Kidney glomerular epithelial cell (primary cell): Measurements from ENCODE around the gene CLSTN2.
A peak's percentile ranks its signal among the peaks of the same experiment; 100 is the strongest.

Source experiments
- DNase-seq: peaks from one replicate; lab custom pipeline; 2025; lab: John Stamatoyannopoulos, UW

CLSTN2 gene

GRCh38 chr3:140423146-140423545, 488.2 kb downstream of the CLSTN2 start:
- DNase-seq = no peak

GRCh38 chr3:140423574-140423973, 488.6 kb downstream of the CLSTN2 start:
- peak; percentile 40 for DNase-seq

GRCh38 chr3:140424211-140424610, 489.2 kb downstream of the CLSTN2 start:
- DNase-seq = no peak

GRCh38 chr3:140424726-140425125, 489.7 kb downstream of the CLSTN2 start:
- no peak for DNase-seq

DNA sequence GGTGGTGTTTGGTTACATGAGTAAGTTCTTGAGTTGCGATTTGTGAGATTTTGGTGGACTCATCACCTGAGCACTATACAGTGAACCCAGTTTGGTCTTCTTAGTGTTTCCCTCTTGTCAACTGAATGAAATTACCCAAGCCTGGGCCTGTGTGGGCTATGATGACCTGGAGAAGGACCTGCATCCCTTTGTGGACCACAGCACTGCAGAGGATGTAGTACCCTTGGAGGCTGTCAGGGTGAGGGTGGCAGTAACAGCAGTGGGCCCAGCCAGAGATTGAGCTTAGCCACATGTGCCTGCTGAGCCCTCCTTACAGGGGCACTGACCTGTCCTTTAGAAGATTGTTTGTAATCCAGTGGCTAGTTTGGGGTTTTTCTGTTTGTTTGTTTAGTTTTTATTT, 492.8 kb downstream of the CLSTN2 start:
- DNase-seq = no peak

- DNase-seq = no peak
These were observed 493.4 kb downstream of the CLSTN2 start for GRCh38 chr3:140428380-140428779.

DNA sequence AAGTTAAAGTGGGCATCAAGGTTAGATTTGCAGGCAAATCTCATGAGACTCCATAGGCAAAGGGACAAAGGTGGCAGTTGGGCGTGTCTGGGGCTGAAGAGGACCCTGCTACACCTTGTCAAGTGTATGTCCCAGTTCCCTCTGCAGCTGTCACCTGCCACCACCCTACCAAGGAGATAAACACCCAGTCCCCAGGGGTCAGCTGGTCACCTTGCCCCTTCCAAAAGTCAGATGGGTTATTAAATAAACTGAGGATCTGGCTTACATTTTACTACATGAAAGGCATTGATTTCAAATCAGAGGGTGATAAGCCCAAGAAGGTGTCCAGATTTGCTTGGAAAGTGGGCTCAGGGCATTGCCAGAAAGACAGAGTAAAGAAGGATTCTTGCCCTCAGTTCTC, 494.8 kb downstream of the CLSTN2 start:
- no peak for DNase-seq

DNA sequence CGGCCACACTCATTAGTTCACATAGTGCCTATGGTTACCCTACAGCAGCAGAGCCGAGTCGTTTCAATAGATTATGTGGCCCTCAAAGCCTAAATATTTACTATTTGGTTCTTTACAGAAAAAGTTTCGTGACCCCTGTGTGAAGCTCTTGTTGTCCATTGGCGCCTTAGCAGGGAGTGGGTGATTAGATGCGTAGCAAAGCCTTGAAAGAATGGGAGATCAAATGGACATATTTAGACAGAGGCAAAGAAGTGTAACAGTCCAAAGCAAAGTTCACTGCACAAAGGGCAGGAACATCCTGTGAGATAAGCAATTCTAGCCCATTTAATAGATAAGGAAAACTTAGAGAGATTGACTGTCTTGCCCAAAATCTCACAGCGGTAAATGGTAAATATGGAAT, 495.5 kb downstream of the CLSTN2 start:
- DNase-seq = no peak

DNA sequence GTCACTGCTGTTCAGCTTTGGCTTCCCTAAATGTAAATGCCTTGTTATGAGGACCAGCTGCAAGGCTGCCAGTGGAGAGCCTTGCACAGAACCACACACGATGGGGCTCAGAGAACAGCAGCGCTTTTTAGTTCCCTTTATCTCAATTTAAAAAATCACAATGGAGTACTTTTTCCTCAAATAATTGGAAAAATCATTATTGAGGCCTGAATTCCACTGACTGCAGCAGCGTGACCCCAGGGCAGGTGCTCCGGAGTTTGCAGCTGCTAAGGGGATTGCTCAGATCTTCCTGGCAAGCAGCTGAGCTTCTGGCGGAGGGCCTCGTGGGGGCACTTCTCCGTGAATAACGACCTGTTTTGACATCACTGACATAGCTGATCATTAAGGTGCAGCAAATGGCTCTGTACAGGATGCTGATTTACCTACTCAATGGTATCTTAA, 497.3 kb downstream of the CLSTN2 start:
- no peak for DNase-seq

GRCh38 chr3:140433431-140433830, 498.4 kb downstream of the CLSTN2 start:
- no peak for DNase-seq

GRCh38 chr3:140434261-140434905, 499.4 kb downstream of the CLSTN2 start:
- no peak for DNase-seq

DNA sequence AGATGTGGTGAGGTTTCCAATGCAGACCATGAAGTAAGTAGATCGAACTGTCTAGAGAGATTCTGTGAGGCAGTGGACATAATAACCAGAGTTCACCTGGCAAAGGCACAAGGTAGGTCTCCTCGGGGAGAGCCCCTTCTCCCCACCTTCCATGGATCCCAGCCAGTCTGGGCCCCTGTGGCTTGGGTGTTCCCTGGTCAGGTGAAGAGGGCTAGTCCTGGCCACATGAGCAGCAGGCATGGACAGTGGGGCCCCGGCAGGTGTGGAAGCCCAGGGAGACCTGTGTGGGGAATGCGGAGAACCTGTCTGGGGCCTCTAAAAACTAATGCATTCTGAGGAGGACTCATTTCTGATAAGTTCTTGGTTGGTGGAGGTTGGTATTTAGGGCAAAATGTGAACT, 501.4 kb downstream of the CLSTN2 start:
- DNase-seq = no peak

DNA sequence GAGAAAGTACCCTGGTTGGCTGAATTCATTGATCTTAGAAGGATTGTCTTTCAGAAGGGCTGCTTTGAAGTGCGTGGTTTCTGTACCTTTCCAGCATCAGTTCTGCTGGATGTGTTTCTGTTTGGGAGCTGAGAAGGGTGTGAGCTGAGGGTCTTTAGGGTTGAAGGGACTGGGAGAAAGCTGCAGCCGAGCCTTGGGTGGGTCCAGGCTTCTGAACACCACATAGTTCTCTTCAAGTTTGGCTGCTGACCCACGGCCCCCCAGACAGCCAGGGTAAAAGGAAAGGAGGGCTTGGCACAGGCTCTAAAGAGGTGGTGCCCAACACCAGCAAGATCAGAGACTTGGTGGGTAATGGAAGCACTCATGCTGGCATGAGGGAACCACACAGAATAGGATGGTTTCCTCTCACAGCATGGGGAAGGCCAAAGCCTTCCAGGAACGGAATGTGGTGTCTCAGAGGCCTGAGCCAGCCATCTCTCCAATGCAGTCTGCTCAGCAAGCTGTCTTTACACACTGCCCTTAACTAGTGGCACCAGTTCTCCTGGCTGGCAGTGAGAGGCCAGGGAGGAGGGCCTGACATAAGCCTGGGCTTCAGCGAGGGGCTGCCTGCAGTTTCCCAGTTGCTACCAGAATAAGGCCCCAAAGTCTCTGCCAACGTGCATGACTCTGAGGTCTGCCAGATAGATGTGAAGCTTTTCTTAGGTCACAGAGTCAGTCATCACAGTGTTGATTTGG, 503.9 kb downstream of the CLSTN2 start:
- no peak for DNase-seq

DNA sequence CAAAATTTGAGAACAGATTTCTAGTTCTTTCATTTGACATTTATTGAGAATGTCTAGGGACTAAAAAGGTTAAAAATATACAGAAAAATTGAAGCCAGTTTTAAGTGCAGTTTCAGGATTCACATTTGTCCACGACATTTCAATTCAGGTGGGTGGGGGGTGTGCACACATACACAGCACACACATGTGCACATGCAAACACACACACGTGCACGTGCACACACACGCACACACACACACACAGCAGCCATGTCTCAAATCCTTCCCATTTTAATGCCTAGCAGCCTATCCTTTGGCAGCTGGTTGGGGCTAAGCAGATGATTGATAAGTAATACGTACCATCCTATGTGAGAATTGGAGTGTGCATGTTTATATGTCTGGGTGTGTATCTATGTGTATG, 504.5 kb downstream of the CLSTN2 start:
- no peak for DNase-seq

GRCh38 chr3:140440446-140440845, 505.5 kb downstream of the CLSTN2 start:
- peak; percentile 53 for DNase-seq

GRCh38 chr3:140441006-140441405, 506.0 kb downstream of the CLSTN2 start:
- peak; percentile 87 for DNase-seq

GRCh38 chr3:140442621-140443020, 507.6 kb downstream of the CLSTN2 start:
- DNase-seq = no peak

- DNase-seq = no peak
These were observed 508.1 kb downstream of the CLSTN2 start for GRCh38 chr3:140443073-140443472.

DNA sequence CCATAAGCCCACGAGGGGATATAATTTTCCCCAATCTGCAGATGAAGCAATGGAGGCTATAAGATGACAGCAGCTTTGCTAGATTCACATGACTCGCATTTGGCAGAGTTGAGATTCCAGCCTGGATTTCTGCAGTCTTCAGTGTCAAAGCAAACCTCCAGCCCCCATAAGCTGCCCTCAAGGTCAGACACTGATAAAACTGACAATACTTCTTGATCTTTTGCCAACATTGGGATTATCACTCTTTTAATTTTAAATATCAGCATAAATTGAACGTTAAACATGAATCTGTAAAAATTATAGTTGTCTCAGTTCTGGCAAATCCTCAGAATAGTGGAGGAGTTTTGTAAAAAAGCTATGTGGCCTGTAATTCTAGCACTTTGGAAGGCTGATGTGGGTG, 508.8 kb downstream of the CLSTN2 start:
- no peak for DNase-seq

GRCh38 chr3:140446734-140447133, 511.7 kb downstream of the CLSTN2 start:
- no peak for DNase-seq

- peak; percentile 83 for DNase-seq
These were observed 512.2 kb downstream of the CLSTN2 start for GRCh38 chr3:140447136-140447535.

- no peak for DNase-seq
These were observed 513.0 kb downstream of the CLSTN2 start for GRCh38 chr3:140448001-140448400.

- no peak for DNase-seq
These were observed 514.6 kb downstream of the CLSTN2 start for GRCh38 chr3:140449413-140450256.
